ENCODE results near the gene FBXO41. TPM values are rescaled to one million over a fixed set of nuclear protein-coding genes. Genes with fewer than 3 reads are reported as not detected.

The FBXO41 gene
- total RNA-seq, 1 experiment from 2014 or later = 34.9 TPM

- Histone ChIP-seq H3K4me2 (ENCODE audit: low read length) (no peak overlapping the region), H2AFZ (ENCODE audit: low read depth, low read length, poor library complexity, severe bottlenecking) (no peak overlapping the region), H3K79me2 (ENCODE audit: insufficient read depth, low read length) (peaks cover 4% of the 10 kb centered on the region; the same call in 1 of the 2 replicates), H3K9me2 (ENCODE audit: insufficient read depth) (no peaks in the 10 kb centered on the region), H4K20me1 (ENCODE audit: insufficient read depth) (no peaks in the 10 kb centered on the region; the same call in 1 of the 2 replicates), H3K4me3 (replicated peaks in 1 of 2; ENCODE audit: low read depth in 1 of 2, low read length in 2 of 2) (no peak overlapping the region), H3K36me3 (ENCODE audit: control insufficient read depth in 1 of 2, insufficient read depth in 2 of 2, low read length in 2 of 2) (peaks cover 30 to 34% of the 10 kb centered on the region in 2 experiments; a peak in 3 of 4 replicates), H3K27ac (ENCODE audit: low read depth, low read length) (0 out of 2 replicates have a peak overlapping the region, but pooled peaks have one; percentile 7), H3K9me3 (ENCODE audit: control insufficient read depth in 1 of 2, insufficient read depth in 1 of 2, low read depth in 1 of 2, low read length in 2 of 2) (no peaks in the 10 kb centered on the region), H3K4me1 (ENCODE audit: control insufficient read depth in 1 of 2, insufficient read depth in 2 of 2, low read length in 2 of 2) (no peaks in the 10 kb centered on the region), H3K9ac (ENCODE audit: low read length) (no peak overlapping the region), H3K27me3 (ENCODE audit: insufficient read depth, low read length) (no peaks in the 10 kb centered on the region)
- peak; percentile 26 for ATAC-seq
- intact Hi-C loops (cut with micrococcal nuclease) = no loop called here
- ChIA-PET POLR2A (no interaction called here), CTCF (no interaction called here), RAD21 (ENCODE audit: low non-redundant PET in 1 of 2, low total read pairs in 2 of 2, uncharacterized antibody in 2 of 2, unreplicated experiment in 2 of 2) (no interaction called here)
- no peak for TF ChIP-seq FOSL1 (IDR thresholded peaks at IDR 0.05; ENCODE audit: low read depth)
- TF ChIP-seq POLR2AphosphoS5 (IDR thresholded peaks at IDR 0.05; ENCODE audit: low read depth, low read length) = peak; percentile 30; the same call in 1 of the 2 replicates
- no TSS peak for BruUV-seq (replicated peaks)
- DNase-seq (ENCODE audit: low read depth, low spot score) = no peak
Observed at GRCh38 chr2:73255007-73255644, 29.2 kb downstream of the FBXO41 start.

GRCh38 chr2:73254343-73255006 lies 29.8 kb downstream of the FBXO41 start:
- H3K9me2 ChIP-seq (ENCODE audit: insufficient read depth) = no peaks in the 10 kb centered on the region
- no peaks in the 10 kb centered on the region; the same call in 1 of the 2 replicates for H4K20me1 ChIP-seq (ENCODE audit: insufficient read depth)
- peaks cover 4% of the 10 kb centered on the region; the same call in 1 of the 2 replicates for H3K79me2 ChIP-seq (ENCODE audit: insufficient read depth, low read length)
- no TSS peak for BruUV-seq (replicated peaks)
- no peaks in the 10 kb centered on the region for H3K4me1 ChIP-seq (ENCODE audit: control insufficient read depth in 1 of 2, insufficient read depth in 2 of 2, low read length in 2 of 2)
- intact Hi-C loops (cut with micrococcal nuclease) = no loop called here
- H3K36me3 ChIP-seq (ENCODE audit: control insufficient read depth in 1 of 2, insufficient read depth in 2 of 2, low read length in 2 of 2) = peaks cover 31 to 36% of the 10 kb centered on the region in 2 experiments; a peak in 3 of 4 replicates
- no peaks in the 10 kb centered on the region for H3K27me3 ChIP-seq (ENCODE audit: insufficient read depth, low read length)
- H3K4me3 ChIP-seq (replicated peaks in 1 of 2; ENCODE audit: low read depth in 1 of 2, low read length in 2 of 2) = no peak overlapping the region
- CTCF ChIA-PET = no interaction called here
- RAD21 ChIA-PET (ENCODE audit: low non-redundant PET in 1 of 2, low total read pairs in 2 of 2, uncharacterized antibody in 2 of 2, unreplicated experiment in 2 of 2) = no interaction called here
- no peak overlapping the region for H3K4me2 ChIP-seq (ENCODE audit: low read length)
- POLR2A ChIA-PET = interaction anchor here (1.2 to 1.3 kb wide), 2 partner anchors 9 to 10 kb away, joined by 3 read pairs; no protein-coding TSS in a partner anchor
- ATAC-seq (peak; percentile 11), DNase-seq (ENCODE audit: low read depth, low spot score) (no peak)
- no peak overlapping the region for H3K9ac ChIP-seq (ENCODE audit: low read length)
- H2AFZ ChIP-seq (ENCODE audit: low read depth, low read length, poor library complexity, severe bottlenecking) = no peak overlapping the region
- H3K9me3 ChIP-seq (ENCODE audit: control insufficient read depth in 1 of 2, insufficient read depth in 1 of 2, low read depth in 1 of 2, low read length in 2 of 2) = no peaks in the 10 kb centered on the region
- TF ChIP-seq POLR2A (IDR thresholded peaks at IDR 0.05; ENCODE audit: borderline replicate concordance, extremely low read depth, insufficient read depth, insufficient read length) = peak; percentile 34
- TF ChIP-seq POLR2AphosphoS5 (IDR thresholded peaks at IDR 0.05; ENCODE audit: low read depth, low read length) = 0 out of 2 replicates have a peak, but pooled peaks have one; percentile 6
- TF ChIP-seq ZFX (IDR thresholded peaks at IDR 0.05) = no peak
- no peak for TF ChIP-seq EZH2phosphoT487 (IDR thresholded peaks at IDR 0.05; ENCODE audit: borderline replicate concordance)
- no peak for TF ChIP-seq CTCF (IDR thresholded peaks at IDR 0.05 in 2 of 3, conservative IDR thresholded peaks at IDR 0.05 in 1 of 3; ENCODE audit: borderline replicate concordance in 1 of 3, insufficient read depth in 1 of 3, low read depth in 2 of 3, low read length in 2 of 3)
- peak overlapping the region; percentile 10 for H3K27ac ChIP-seq (ENCODE audit: low read depth, low read length)
